Activated CD4-positive, alpha-beta T cell treated with anti-CD3 and anti-CD28 coated beads for 1 hour (primary cell): Measurements from ENCODE around the gene RHPN2.
A peak's percentile ranks its signal among the peaks of the same experiment; 100 is the strongest.
"Not testable (repeated sequence)": the region's sequence is repeated elsewhere in the genome, so short reads cannot be mapped to it uniquely, and the experiment has no call there.

Source experiments
- DNase-seq: peaks from one replicate; pipeline ENCODE4 v3.0.0-alpha.2; 2020

The RHPN2 gene

DNA sequence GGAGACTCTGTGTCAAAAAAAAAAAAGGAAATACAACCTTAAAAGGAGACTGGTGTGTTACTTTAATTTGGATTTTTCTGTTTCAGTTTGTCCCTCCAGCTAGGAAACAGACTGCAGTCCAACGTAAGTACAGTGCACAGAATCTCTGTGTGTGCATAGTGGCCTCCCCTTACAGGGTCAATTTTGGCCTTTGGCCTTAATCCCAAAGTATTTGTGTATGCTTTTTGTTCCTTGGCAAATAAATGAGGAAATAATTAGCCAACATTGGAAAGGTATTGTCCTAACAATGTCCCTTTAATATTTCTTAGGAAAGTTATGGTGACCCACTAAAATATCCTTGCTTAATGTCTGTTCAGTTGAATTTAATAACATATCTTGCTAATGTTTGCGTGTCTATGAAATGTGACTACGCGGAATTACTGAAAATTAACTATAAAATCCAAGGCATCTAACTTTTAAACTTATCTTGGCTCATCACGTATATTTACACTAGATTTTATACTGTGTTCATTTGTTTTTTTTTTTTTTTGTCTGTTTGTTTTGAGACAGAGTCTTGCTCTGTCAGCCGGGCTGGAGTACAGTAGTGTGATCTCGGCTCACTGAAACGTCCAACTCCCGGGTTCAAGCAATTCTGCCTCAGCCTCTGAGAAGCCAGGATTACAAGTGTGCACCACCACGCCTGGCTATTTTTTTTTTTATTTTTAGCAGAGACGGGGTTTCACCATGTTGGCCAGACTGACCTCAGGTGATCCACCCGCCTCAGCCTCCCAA lies 39.0 kb downstream of the RHPN2 start:
- DNase-seq, result not testable (repeated sequence)

DNA sequence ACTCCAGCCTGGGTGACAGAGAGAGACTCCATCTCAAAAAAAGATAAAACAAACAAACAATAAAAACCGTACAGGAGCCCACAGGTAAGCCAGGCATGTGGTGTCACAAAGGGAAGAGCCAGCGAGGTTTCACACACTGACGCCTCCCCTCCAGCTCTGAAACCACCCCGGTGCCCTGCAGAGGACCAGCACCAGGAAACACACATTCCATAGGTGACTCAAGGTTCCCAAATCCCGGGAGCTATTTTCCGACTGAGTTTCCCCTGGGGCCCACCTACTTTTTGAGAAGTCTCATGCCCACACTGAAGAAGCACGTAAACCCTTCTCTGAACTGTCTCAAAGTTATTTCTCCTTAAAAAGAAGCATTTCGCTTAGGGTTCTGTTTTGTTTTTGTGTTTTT lies 40.3 kb downstream of the RHPN2 start:
- DNase-seq, result no peak

DNA sequence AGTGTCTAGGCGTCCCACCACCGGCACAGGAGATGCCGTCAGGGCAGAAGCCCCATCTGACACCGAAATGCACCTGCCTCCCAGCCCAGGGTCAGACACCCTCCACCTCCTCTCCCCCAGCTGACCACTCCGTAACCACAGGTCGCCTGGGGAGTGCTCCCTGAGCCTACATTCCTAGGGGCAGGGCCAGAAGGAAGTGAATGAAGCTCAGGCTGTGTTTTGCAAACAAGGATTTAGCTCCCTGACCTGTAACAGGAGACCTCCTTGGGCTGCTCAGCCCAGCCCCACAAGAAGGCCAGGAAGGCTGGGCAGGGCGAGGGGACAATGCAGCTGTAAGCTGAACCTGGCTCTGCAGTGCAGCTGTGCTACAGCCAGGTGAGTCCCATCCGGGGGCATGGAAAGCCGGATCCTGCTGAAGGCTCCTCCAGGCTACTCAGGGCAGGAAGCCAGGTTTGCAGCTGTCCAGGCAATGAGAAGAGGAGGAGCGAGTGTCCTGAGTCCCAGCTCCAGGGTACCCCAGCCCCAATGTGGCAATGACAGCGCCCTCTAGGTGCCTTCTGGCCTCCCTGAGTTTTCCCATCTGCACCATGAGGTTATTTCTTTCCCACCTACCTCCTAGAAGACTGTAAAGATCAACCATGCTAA lies 42.1 kb downstream of the RHPN2 start:
- DNase-seq, result no peak

DNA sequence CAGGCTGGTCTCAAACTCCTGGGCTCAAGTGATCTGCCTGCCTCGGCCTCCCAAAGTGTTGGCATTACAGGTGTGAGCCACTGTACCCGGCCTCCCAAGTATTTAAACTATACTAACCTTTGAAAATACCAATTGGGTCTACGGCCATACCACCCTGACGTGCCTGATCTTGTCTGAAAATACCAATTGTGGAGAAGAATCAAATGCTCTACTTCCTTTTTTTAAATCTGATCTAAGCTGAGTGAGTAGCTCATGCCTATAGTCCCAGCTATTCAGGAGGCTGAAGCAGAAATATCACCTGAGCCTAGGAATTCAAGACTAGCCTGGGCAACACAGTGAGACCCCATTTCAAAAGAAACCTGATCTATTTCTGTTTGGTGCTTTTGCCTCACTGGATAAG lies 53.8 kb downstream of the RHPN2 start:
- not testable (repeated sequence) for DNase-seq

DNA sequence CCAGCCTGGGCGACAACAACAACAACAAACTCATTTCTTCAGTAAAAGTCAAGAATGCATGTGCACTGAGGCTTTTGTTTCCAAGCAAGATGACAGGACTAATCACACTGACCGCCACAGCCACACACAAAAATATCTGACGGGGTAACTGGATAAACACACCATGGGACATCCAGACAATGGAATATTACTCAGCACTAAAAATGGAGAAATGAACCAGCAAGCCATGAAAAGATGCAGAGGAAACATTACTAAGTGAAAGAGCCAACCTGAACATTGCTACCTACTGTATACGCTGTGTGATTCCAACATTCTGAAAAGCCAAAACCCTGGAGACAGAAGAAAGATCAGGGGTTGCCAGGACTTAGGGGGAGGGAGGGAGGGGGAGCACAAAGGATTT lies 56.0 kb downstream of the RHPN2 start:
- no peak for DNase-seq

DNA sequence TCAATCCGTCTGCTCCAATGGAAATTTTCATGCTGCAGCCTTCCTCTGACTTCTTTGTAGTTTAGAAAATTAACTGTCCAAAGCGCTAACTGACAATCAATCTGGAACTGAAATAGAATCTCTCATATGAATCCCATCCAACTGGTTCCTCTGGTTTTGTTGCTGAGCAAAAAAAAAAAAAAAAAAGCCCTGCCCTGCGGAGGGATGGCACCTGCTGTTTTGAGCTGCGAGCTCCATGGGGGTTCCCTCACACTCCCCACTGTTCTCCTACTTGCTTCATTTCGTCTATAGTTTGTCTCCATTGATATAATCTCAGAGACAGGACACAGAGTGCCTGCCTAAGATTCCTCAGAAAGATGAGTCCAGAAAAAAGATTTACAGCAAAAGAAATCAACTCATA lies 59.2 kb downstream of the RHPN2 start:
- no peak for DNase-seq

DNA sequence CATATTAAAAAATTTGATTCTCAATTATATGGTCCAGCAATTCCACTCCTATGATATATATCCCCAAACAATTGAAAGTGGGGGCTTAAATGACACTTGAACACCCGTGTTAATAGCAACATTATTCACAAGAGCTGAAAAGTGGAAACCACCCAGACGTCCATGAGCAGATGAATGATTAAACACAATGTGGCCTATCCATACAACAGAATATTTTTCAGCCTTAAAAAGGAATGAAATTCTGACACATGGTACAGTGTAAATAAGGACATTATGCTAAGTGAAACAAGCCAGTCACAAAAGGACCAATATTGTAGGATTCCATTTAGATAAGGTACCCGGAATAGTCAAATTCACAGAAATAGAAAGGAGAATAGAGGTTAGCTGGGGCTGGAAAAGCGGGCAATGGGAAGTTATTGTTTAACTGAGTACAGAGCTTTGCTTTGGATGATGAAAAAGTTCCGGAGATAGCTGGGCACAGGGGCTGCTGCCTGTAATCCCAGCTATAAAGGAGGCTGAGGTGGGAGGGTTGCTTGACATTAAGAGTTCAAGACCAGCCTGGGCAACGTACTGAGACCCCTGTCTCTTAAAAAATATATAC lies 61.2 kb downstream of the RHPN2 start:
- DNase-seq, result not testable (repeated sequence)

DNA sequence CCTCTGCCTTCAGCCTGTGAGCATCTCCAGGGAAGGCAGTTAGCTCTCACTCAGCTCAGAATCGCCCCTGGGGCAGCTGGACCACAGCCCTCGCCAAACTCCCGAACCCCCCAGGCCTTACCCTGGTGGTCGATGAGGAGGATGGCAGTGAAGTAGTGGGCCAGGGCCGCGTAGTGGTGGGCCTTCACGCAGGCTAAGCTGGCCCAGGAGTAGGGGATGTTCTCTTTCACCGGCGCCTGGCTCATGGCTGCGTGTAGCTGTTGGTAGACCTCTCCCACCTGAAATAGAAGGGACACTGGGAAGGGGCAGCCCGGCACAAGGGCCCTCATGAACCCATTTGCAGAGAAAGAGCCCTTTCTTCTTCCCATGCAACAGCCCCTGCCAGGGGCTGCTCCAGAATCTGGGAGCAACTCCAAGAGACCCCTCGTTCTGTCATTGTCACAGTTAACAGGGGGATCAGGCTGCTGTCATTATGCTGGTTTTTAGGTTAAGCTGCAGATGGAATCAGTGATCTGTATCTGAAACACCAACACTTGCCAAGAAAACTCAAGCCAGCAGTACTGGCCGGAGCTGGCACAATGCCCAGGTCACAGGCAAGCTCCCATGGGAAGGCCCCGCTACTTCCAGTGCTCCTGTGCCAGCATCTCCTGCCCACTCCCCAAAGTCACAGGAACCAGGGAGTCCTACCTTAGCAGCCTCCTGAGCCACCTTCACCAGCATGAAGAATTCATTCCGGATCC lies 62.4 kb downstream of the RHPN2 start:
- not testable (repeated sequence) for DNase-seq

DNA sequence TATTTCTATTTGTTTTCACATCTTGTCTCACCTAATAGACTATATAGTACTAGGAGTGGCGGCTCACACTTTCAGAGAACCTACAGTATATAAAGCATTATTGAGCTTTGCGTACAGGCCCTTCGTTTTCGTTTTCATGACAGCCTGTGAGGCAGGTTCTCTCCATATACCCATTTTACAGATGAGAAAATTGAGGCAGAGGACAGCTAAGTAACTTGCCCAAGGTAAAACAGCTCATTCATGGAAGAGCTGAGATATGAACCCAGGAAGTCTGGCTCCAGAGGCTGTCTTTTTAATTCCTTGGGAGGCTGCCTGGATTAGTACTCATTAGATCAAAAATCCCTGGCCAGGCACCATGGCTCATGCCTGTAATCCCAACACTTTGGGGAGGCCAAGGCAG lies 63.8 kb downstream of the RHPN2 start:
- no peak for DNase-seq

DNA sequence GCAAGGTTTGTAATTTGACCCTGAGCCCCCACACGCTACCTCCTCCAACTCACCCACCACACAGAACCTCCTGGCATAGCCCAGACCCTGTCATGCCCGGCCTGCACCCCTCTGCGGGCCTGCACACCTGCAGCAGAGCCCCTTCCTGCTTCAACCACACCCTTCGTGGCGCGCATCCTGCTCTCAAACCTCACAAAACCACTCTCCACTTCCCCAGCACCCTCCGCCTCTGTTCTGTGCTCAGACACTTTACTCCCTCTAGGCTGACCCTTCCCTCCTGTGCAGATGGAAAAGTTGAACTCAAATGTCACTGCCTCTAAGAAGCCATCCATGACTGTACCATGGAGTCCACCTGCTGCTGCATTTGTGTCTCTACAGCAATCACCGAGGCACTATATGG lies 64.2 kb downstream of the RHPN2 start:
- no peak for DNase-seq

DNA sequence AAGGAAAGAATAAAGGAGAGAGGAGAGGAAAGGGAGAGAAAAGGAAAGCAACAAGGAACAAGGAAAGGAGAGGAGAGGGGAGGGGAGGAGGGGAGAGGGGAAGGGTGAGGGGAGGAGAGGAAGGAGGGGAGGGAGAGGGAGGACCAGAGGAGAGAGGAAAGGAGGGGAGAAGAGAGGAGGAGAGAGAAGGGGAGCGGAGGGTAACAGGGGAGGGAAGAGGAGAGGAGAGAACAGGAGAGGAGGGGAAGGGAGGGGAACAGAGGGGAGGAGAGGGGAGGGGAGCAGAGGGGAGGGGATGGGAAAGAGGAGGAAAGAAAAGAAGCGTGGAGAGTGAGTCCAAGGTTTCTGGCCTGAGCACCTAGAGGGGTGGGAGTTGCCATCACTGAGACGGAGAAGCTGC lies 66.0 kb downstream of the RHPN2 start:
- DNase-seq, result no peak

DNA sequence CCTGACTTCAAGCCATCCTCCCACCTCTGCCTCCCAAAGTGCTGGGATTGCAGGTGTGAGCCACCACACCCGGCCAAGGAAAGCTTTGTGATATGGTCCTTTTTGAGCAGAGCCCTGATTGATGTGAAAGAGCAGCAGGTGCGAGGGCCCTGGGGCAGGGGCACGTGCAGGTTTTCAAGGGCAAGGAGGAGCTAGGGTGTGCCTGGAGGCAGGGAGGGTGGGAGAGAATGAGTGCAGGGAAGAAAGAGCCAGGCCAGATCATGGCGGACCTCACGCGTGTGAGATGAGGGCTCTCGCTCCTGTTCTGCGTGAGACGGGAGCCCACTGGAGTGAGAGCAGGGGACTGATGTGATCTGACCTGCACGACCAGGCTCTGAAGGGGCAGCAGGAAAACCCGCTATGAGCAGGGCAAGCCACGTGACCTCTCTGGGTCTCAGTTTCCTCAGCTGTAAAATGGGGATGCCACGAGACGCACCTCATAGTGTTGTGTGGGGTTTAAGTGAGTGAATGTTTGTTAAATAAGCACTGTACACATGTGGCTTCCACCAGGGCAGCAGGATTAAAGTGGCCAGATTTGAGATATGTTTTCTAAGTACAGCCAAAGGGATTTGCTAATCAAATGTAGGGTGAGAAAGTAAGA lies 66.9 kb downstream of the RHPN2 start:
- no peak for DNase-seq

DNA sequence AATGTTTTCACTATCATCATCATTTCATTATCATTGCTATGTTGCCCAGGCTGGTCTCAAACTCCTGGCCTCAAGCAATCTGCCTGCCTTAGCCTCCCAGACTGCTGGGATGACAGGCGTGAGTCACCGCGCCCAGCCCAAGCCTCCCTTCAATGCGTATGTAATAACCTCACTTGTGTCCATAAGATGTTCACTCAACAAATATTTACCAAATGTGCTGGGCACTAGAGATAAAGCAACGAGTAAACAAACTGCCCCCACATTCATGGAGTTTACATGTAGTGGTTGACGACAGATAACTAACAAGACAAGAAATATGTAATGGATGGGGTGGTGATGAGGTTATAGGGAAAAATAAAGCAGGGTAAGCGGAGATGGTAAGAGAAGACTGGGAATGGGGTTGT lies 67.6 kb downstream of the RHPN2 start:
- not testable (repeated sequence) for DNase-seq

DNA sequence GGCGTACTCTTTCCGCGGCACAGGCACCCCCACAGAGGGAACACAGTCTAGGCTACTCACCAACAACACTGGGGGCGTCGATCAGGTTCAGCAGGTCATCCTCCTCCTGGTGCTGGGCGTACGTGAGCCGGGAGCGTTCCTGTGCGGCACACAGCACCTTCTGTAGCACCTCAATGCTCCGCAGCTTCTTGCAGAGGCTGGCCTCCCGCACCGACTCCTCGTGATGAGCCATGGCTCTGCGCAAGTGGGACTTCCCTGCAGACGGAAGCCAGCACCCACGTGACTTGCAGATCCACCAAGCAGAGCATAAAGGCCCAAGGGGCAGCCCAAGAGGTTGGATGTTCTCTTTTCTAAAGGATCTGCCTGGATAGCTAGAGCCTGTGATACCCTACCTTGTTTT lies 68.7 kb downstream of the RHPN2 start:
- not testable (repeated sequence) for DNase-seq

DNA sequence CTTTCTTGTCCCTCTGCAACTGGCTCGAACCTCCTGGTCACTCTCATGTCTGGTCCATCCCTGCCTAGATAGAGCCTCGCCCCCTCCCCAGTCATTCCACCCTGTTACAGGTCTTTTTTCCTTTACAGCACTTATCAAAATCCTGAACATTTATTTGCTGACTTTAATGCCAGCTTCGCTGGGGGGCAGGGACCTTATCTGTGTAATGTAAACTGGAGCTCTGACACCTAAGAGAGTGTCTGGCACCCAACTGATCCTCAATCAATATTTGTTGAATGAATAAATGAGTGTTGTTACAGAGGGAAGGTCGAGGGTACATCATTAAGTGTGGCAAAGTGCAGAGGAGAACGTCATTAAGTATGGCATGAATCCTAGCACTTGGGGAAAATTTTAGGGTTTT lies 76.0 kb downstream of the RHPN2 start:
- DNase-seq, result no peak

DNA sequence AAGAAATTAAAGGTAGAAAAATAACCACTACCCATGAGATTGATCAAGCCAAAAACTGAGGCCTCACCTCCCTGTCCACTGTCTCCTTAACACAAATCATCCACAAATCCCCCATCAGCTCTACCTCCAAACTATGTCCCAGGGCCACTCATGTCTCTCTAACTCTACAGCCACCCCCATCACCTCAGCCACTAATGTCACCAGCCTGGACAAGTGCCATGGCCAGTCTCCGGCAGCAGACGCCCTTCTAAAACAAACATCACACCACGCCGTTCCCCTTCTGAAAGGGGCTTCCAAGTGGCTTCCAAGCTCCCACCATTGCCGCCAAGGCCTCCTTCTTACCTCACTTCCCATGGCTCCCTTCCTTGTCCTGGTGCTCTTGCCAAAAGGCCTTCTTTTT lies 76.4 kb downstream of the RHPN2 start:
- DNase-seq, result not testable (repeated sequence)

DNA sequence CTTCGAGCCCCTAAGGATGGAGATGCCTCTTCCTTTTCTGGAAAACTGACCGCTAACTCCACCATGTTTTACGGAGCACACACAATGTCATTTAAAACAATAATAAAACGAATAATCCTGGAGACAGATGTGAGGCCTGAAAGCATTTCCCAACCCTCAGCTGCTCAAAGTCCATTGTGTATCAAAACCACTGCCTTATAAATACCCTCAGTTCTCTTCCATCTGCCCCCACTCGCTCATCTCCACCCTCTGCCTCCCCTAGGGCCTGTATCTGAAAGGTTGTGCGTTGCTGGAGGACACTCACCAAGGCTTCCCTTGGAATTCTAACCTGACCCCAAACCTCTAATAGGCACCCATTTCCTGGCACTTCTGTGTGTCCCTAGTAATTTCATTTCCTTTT lies 82.2 kb downstream of the RHPN2 start:
- not testable (repeated sequence) for DNase-seq

DNA sequence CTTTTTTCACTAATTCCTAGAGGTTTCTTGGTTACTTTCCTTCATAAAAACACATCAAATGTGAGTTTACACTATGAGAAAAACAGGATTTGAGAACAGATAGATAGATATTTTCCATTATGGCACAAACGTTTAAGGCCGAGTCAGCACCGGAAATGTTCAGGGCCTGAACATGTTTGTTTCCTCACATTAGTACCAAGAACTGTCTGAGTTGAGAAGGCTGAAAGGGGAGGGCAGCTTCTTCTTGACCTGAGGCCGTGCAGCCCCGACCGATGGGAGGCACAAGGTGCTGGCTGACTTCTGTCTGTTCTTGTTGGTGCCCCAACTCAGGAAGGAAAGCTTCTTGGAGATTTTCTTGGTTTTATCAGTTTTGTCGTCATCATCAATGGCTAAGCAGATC lies 84.9 kb downstream of the RHPN2 start:
- DNase-seq, result not testable (repeated sequence)

DNA sequence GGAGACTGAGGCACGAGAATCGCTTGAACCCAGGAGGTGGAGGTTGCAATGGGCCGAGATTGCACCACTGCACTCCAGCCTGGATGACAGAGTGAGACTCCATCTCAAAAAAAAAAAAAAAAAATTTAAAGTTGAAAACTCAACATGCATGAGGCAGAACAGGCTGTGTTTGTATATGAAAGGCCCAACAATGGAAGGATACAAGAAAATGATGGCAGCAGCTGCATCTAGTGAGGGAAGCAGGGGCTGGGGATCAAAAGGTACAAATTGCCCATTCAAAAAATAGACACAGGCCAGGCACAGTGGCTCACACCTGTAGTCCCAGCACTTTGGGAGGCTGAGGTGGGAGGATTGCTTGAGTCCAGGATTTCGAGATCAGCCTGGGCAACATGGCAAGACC lies 86.9 kb downstream of the RHPN2 start:
- not testable (repeated sequence) for DNase-seq

DNA sequence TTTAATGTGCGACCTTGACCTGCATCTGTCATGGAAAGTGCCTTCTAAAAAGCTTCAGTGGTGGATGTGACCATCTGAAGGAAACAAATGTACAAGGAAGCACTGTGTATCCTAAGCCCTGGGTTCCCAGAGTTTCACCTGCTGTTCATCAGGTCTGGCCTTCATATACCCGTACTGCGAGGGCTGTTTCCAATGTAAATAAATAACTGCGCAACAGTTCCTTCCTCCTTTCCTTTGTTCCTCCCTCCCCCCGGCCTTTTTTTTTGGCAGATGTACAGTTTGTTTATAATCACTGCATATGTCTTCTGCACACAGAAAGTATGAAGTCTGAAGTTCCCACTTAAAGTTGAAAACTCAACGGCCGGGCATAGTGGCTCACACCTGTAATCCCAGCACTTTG lies 87.4 kb downstream of the RHPN2 start:
- DNase-seq, result no peak

DNA sequence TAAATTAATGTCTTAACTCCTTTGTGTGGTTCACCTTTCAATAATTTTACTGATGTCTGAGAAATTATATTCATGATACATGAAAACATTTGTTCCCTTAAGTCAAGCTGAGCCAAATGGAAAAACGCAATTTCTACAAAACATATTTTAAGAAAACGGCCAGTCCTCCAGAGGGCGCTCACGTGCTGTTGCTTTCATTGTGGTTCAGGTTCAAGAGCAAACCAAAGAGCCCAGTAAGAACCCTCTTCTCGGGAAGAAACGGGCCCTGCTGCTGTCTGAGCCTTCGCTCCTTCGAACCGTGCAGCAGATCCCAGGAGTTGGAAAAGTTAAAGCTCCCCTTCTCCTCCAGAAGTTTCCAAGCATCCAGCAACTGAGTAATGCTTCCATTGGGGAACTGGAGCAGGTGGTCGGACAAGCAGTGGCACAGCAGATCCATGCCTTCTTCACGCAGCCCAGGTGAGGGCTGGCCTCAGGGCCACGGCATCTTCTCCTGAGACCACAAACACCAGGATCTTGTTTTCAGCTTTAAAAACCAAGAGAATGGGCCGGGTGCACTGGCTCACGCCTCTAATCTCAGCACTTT lies 88.4 kb downstream of the RHPN2 start:
- DNase-seq, result peak; percentile 46

DNA sequence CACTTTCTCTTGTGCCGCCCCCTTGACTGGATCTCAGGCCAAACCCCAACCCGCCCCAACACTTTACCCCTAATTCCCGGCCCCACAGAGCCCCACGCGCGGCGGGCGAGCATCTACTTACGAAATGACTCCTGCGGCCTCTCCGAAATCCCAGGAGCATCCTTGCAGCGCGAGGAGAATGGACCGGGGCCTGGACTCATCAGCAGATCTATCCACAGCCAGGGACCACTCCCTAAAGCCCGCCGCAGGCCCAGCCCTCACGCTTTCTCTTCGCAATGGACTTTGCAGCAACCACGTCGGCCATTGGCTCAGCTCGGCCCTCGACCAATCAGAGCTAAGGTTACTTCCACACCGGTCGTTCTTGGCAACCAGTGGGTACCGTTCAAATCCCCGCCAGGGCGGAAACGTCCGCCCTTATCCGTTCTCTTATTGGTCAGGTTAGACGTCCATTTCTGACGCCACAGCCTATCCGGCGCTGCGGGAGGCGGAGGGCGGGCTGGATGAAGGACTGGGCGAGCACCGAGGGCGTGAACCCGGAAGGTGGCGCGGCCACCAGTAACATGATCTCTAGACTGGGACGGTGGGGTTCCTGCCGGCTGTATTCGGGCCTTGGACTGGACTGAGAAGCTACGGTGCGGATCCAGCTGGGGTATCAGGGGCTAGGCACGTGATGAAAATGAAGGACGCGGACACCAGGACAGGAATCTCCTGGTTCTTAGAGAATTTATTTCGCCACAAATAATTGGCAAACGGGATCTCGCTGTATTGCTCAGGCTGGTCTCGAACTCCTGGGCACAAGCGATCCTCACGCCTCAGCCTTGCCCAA lies 92.8 kb downstream of the RHPN2 start, which contains the start of the genes CEP89 and FAAP24:
CEP89 (minus strand) TSS at position 244 of the 826 bp plus-strand sequence; CDS start at position 160, 84 bp downstream.
FAAP24 (plus strand) TSS at position 528 of the 826 bp plus-strand sequence. CDS start 955 bp downstream, outside the sequence.
- peak; percentile 98 for DNase-seq
